ENCODE measurements around the gene TNNT1.

DNA sequence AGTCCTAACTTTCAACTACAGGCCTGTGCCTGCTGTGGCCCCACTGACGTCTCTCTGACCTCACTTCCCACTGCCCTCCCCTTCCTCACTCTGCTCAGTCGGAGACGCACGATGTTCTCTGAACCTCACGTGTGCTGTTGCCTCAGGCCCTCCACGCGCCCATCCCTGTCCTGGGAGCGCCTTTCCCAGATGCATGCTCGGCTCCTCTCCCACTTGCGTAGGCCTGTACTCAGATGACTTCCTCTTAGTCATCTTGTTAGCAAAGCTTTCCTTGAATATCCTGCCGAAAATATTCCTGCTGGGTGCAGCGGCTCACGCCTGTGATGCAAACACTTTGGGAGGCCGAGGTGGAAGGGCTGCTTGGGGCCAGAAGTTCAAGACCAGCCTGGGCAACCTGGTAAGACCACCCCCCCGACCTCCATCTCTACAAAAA lies 40.4 kb upstream of the TNNT1 start:
- TF ChIP-seq CTCF (IDR thresholded peaks at IDR 0.05; ENCODE audit: insufficient read depth, low read length, poor library complexity, severe bottlenecking) (no peak), EZH2phosphoT487 (conservative IDR thresholded peaks at IDR 0.05; ENCODE audit: low read length) (no peak)
